ENCODE measurements around the gene NHLRC2. TPM values are rescaled to one million over a fixed set of nuclear protein-coding genes. Genes with fewer than 3 reads are reported as not detected.
A peak's percentile ranks its signal among the peaks of the same experiment; 100 is the strongest.

NHLRC2 gene
- total RNA-seq, 1 donor from 2014 or later, result 33.2 TPM

- no peak for DNase-seq
Measured at GRCh38 chr10:113945075-113945686, 90.7 kb downstream of the NHLRC2 start.

DNA sequence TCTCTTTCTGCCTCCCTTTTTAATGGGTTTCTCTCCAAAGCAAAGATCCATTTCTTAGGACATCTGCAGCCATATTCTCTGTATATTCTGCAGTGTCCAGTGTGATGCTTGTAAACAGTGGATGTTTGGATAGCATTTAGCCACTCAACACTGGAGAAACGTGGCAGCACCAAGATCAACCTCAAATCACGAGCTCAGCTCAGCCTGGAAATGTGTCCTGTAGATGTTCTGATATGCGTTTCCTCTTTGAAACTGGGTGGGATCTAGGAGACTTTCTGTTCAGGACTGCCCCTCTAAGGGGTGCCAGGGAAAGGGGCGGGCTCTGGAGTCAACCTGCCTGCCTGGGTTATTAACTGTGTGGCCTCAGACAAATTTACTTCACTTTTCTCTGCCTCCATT is 91.2 kb downstream of the NHLRC2 start:
- DNase-seq, result no peak

- DNase-seq, result no peak
Measured at GRCh38 chr10:113947184-113948041, 93.0 kb downstream of the NHLRC2 start.

DNA sequence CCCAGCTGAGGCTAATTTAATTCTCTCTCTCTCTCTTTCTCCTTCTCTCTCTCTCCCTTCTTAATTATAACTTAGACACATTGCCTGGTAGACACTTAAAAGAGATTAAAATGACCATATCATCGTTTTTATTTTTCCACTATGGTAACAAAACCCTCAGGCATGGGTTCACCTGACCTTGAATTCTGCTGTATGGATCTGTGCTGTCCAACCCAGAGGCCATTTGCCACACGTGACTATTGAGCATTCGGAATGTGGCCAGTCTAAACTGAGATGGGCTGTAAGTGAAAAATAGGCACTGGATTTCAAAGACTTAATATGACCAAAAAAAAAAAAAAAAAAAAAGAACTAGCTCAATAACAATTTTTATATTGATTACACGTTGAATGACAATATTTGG is 93.6 kb downstream of the NHLRC2 start:
- no peak for DNase-seq

DNA sequence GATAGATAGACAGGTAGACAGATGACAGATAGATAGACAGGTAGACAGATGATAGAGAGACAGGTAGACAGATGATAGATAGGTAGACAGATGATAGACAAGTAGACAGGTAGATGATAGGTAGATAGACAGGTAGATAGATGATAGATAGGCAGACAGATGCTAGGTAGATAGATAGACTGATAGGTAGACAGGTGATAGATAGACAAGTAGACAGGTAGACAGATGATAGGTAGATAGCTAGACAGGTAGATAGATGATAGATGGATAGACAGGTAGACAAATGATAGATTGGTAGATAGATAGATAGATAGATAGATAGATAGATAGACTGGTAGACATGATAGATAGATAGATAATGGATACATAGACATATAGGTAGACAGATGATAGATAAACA is 95.8 kb downstream of the NHLRC2 start:
- no peak for DNase-seq

GRCh38 chr10:113953505-113954272 is 99.2 kb downstream of the NHLRC2 start:
- no peak for DNase-seq

DNA sequence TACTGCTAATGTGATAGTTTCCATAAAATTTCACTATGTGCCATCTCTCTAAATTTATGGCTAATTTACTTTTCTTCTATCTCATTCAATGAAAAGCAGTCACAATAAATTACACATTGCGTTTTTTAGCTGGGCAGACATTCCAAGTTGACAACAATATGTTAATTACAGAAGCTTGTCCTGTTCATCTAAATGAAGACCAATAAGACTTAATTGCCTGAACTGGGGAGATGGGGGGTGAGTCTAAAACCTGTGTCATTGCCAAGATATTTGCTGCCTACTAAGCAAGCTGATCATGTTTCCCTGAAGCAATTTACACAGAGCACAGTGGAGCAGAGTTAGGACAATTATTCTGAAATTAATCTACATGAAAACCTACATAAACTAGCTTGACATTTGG is 99.9 kb downstream of the NHLRC2 start:
- no peak for DNase-seq

DNA sequence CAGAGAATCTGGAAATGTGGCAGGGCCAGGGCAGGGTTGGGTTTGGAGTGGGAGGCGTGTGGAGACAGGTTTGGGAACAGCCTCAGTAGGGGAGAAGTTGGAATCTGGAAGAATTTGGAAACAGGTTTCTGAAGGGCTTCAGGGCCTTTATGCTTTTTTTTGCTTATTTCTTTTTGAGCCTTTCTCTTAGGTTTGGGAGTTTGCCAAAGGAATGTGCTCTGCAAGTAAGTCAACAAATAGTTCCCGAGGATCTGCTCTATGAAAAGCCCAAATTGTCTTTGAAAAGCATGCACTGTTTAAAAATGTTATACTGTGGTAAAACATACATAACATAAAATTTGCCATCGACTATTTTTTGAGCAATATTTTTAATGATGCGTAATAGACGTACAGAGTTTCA is 102.6 kb downstream of the NHLRC2 start:
- peak; percentile 17 for DNase-seq

DNA sequence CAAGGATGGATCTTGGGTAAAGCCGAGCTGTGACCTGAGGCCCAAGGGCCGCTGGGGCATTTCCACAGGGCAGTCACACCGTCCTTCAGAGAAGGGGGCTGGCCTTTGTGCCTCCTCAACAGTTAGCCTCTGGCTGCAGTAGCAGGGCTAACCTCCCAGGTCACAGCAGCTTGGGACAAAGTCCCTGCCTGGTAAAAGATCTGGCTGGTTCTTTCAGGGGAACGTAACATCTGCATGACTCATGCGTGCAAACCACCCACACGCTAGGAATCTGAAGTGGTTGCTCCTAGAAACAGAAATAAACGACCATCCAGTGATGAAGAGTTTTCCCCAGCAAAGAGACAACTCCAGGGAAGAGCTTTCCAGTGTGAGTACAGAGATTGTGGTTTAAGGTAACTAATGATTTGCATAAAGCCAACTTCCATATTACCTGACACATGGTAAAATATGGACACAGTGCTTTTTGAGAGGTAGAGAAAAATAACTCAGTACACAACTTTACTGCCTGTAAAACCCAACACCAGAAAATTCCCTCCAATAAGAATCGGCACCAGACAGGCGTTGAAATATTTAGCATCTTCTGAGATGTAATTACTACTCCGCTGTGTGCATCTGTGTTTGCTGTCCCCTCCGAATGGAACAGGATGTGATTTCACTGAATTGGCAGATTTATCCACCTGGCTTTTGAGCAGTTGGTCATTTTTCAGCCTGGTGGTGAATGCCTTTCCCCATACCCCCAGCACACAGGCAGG is 104.3 kb downstream of the NHLRC2 start:
- peak; percentile 23 for DNase-seq

DNA sequence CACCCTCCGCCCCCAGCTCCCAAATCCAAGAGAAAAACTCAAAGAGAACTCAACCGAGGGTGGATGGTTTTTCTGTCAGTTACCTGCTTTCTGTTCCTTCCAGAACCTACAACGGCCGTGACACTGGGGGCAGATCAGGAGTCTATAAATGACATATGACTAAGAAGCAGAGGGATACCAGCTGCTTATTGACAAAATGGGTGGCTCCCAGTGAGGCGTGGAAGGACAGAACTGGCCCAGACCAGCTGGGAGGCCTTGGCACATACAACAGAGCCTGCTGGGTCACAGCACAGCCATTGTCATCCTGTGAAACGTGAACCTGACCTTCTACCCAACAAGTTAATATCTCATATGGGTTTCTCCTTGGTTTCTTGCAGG is 104.9 kb downstream of the NHLRC2 start:
- no peak for DNase-seq

DNA sequence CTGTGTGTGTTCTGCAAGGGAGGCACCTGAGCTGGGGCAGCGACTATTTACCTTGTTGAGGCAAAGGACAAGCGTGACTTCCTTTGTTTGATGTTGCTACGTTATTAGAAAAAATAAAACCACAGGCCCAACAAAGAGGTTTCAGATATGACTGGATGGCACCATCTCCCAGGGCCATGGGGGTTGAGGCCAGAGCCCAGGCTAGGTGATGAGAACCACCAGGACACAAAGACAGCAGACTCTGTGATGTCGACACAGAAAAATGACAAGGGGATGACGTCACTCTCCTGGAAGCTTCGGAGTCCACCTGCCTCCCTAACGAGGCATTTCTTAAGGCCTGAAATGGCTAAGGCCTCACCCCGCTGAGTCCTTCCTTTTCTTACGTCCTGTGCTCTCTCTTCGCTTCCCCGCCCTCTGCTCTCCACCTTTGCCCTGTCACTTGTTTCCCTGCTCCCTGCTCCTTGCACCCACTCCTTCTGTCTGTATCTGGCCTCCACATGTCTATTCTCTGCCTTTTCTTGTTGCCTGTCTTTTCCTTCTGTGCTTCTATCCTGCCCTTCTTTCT is 106.2 kb downstream of the NHLRC2 start:
- no peak for DNase-seq

- no peak for DNase-seq
Measured at GRCh38 chr10:113961182-113962031, 106.9 kb downstream of the NHLRC2 start.

DNA sequence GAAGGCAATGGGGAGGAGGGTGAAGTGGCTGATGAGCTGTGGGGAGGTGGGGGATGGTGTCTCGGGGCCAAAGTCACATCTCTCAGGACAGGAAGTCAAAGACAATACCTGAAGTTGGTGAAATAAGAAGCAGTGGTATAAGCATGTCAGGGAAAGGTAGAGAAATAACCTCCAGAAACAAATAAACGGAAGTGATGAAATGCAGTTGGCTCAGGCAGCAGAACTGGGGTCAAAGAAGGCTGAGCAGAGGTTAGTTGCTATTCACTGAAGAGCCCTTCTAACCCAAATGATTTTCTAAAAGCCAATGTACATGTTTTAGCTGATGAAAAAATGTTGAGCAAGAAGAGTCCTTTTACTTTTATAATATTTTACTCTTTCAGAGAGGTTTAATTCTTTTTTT is 110.6 kb downstream of the NHLRC2 start:
- no peak for DNase-seq

DNA sequence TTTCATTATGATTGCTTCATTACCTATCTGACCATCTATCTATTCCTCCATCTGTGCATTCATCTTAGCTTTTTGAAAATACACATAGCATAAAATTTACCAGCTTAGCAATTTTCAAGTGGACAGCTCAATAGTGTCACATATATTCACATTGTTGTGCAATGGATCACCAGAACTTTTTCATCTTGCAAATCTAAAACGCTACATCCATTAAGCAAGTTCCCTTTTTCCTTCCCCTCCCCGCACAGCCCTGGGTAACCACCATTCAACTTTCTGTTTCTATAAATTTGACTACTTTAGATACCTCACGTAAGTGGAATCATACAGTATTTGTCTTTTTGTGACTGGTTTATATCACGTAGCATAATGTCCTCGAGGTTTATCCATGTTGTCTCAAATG is 111.2 kb downstream of the NHLRC2 start:
- no peak for DNase-seq

Small RNAs within 50 kb of the gene (small RNA-seq; reads per million reads assigned to genes)
- not detected for gene RF00560

Other genes starting within 250 kb of the NHLRC2 start
- gene NRAP, start 190.6 kb upstream of the NHLRC2 start, total RNA-seq, result 0.31 TPM
- gene CASP7, start 174.7 kb upstream of the NHLRC2 start, total RNA-seq, result 3.9 TPM
- gene PLEKHS1, start 103.0 kb upstream of the NHLRC2 start, total RNA-seq, result not detected
- gene DCLRE1A, start 579 bp upstream of the NHLRC2 start, total RNA-seq, result 18.2 TPM
- gene ADRB1, start 189.2 kb downstream of the NHLRC2 start, total RNA-seq, result 3.3 TPM

Measured in occipital lobe (tissue), 3 donors.